ENCODE data around the gene ULK4.
"Not testable (repeated sequence)": the region's sequence is repeated elsewhere in the genome, so short reads cannot be mapped to it uniquely, and the experiment has no call there.

The ULK4 gene

DNA sequence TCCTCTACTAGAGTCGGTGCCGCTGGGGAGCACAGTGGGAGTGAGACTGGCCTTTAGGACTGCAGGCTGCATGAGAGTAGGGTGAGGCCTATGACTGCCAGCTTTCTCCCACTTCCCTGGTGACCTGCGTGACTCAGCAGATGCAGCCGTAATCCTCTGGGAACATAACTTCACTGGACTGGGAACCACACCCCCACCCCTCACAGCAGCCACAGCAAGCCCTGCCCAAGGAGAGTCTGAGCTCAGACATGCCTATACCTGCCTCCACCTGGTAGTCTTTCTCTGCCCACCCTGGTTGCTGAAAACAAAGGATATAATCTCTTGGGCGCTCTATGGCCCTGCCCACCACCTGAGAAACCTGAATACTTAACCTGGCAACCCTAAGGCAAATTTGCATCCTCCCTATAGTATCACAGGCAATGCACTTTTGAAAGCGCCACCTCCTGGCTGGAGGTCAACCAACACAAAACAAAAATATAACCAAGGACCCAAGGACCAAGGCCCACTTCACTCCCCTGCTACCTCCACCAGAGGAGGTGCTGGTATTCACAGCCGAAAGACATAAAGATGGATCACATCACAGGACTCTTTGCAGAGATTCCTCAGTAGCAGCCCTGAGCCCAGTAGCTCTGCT lies 453.7 kb downstream of the ULK4 start:
- in situ Hi-C loops (cut with MboI; ENCODE audit: low sequenced_read_pairs) = no loop called here

DNA sequence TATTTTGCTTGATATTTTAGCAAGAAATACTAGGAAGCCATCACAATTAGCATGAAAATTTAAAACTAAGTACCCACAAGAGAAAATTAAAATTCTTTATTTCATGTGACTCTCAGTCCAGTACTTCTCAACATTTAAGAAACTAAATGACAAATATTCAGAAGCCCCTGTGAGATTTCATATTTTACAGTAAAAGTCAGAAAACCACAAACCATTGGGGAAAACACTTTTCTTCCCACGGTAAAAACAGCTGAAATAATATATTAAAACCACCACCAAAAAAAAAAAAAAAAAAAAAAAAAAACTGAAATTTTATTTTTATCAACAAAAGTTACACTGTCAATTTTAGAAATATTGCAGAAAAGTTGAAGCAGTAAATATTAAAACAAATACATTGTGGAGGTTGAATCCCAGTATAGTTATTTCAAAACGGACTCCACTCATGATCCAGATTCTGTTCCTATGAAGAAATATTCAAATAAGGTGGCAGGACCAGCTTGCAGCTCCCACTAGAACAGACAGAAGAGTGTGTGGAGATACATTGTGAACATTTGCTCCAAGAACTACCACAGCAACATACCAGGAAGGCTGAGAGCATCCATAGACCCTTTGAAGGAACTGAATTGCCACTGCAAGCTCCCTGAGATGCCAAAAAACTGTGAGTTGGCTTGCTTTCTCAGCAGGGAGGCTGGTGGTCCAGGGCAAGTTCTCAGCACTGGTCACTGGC lies 454.4 kb downstream of the ULK4 start:
- in situ Hi-C loops (cut with MboI; ENCODE audit: low sequenced_read_pairs) = no loop called here

DNA sequence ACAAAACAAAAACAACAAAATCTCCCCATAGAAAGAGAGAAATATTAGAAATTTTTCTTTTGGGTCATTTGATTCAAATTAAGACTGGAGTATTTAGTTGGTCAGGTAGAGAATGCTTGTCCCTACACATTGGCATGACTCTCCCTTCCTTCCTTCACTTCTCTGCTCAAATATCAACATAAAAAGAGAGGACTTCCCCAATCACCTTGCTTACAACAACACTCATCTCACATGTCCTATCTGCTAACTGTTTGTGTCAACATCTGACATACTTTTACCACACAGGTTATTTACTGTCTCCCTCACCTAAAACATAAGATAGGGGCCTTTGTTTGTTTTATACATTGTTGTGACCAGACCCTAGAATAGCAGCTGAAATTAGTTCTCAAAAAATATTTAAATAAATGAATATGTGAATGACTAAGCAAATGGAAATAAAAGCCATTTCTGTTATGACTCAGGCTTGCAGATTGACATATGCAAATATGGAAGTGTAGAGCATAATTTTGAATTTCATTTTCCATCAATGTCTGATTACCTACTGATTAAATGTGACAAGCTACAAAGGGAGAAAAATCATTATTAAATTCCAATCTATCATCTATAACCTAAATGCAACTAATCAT lies 457.8 kb downstream of the ULK4 start:
- in situ Hi-C loops (cut with MboI; ENCODE audit: low sequenced_read_pairs) = no loop called here

DNA sequence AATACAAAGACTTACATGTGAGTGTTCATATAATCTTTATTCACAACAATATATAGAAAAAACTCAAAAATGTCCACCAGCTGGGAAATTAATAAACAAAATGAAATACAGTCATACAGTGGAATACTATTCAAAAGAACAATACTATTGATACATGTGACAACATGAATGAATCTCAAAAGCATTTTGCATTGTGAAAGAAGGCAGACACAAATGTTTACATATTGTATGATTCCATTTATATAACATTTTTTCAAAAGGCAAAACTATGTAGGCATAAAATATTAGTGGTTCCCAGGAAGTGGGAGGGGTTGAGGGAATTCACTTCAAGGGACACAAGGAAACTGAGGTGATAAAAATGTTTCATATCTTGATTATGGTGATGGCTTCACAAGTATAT lies 459.4 kb downstream of the ULK4 start:
- in situ Hi-C loops (cut with MboI; ENCODE audit: low sequenced_read_pairs) = no loop called here

DNA sequence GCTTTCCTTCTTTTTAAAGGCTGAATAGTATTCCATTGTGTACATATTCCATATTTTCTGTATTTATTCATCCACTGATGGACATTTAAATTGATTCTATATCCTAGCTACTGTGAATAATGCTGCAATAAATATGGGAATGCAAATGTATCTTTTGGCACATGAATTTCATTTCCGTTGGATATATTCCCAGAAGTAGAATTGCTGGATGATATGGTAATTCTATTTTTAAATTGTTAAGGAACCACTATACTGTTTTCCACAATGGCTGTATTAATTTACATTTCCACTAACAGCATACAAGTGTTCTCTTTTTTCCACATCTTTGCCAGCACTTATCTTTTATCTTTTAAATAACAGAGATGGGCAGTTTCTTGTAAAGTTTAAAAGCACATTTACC lies 459.9 kb downstream of the ULK4 start:
- in situ Hi-C loops (cut with MboI; ENCODE audit: low sequenced_read_pairs) = no loop called here

DNA sequence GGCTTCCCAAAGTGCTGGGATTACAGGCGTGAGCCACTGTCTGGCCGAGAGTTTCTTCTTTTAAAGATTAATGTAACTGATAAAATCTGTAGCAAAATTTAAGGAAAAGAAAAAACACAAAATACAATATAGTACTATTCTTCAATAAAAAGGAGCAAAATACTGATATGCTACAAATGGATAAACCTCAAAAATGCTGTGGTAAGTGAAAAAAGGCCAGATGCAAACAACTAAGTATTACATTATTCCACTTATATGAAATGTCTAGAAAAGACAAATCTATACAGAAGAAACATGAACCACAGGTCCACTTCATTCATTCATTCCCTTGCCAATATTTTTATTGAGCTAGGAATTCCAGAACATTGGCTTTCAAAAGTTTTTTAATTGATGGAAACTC lies 463.1 kb downstream of the ULK4 start:
- in situ Hi-C loops (cut with MboI; ENCODE audit: low sequenced_read_pairs) = no loop called here

DNA sequence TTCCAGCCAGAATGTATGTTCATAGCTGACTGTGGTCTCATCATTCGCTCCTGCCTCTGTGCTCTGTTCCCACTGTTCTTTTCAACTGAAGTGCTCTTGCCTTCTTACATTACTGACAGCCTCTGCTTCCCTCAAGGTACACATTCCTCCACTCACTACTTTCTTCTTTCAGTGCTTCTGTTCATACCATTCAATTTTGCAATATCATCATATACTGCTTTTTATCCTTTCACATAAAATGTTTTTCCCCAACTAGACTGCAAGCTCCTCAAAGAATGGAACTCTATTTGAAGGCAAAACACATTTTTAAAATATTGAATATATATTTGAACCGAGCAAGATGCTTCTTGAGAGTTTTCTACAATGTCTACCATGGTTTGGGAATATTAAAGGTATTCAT lies 471.5 kb downstream of the ULK4 start:
- in situ Hi-C loops (cut with MboI; ENCODE audit: low sequenced_read_pairs) = no loop called here

DNA sequence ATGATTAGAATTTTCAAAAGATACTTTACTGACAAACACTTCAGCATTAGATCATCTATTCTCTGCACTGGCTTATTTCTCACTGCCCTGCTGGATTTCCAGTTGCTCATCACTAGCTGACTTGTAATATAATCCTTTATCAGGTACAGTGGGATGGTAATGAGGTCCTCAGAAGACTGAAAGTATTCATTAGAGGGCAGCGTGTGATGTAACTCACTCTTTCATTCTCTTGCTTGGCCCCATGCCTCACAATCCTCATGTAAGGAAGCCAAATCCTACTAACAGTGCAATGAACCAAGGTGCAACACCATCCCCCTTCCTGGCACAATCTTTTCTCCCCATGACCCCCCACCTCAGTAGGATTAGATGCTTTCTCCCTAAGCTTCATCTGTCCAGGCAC lies 472.7 kb downstream of the ULK4 start:
- in situ Hi-C loops (cut with MboI; ENCODE audit: low sequenced_read_pairs) = no loop called here

DNA sequence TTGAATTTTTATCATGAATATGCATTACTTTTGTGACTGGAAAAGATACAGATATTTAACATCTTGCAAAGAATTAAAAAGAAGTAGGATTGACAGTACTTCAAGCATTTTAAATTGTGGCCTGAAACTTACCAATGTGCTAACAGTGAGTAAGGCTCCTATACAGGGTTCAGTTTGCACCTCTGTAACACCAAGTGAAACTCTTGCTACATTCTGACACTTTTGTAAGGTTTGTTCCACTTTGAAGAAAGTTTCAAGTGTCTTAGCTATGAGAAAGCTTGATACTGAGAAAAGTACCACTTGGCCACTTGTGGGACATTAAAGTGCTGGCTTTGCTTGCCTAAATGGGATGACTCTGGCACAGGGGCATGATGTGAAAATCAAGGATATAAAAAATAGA lies 473.4 kb downstream of the ULK4 start:
- in situ Hi-C loops (cut with MboI; ENCODE audit: low sequenced_read_pairs) = no loop called here

DNA sequence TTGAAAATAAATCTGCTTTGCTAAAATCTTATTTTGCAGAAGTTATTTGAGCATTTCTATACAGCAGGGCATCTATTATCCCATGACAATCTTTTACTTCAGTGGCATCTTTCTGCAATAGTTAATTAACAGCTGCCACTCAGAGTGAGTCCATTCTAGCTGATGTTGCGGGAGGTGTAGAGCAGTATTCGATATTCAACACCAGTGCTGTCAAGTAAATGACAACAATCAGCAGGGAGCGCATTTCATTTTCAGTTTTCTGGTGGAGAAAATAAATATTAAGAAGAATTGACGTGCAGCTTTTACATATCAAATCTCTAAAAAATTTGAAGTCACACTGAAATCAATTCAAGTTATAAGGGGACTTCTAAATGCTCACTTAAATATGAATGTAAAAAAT lies 476.4 kb downstream of the ULK4 start:
- in situ Hi-C loops (cut with MboI; ENCODE audit: low sequenced_read_pairs) = no loop called here

DNA sequence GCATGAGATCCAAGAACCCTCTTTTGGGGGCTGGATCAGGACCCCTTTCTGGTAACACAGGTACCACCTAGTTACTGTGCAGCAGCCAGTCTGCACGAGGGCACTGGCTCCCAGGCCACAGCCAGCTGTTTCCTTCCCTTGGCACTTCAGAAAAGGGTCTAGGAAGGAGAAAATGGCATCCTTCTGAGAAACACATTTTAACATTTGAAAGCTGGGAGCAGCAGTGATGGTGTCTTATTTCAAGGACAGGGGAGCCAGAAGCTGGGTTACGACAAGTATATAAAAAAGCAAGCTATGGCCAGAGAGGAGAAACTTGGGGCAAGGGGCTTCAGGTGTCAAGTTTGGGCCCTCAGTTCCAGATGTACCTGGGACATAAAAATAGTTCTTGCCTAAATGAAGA lies 479.8 kb downstream of the ULK4 start:
- in situ Hi-C loops (cut with MboI; ENCODE audit: low sequenced_read_pairs) = no loop called here

DNA sequence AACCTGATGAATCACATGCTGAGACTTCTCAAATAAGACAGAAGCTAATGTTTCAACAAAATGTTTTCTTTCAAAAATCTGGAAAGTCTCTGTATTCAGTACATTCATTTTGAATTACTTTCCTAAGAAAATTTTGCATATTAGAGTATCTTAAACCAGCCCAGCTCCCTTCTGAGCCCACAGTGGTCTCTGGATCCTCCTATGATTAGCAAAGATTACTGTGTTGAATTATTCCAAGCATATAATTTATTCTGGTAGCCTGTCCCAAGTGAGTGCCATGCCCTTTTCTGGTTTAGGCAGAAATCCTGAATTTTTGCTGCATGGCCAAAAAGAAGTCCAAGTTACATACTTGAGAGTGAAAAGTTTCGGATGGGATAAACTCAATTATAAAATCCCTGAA lies 483.6 kb downstream of the ULK4 start:
- in situ Hi-C loops (cut with MboI; ENCODE audit: low sequenced_read_pairs) = no loop called here

DNA sequence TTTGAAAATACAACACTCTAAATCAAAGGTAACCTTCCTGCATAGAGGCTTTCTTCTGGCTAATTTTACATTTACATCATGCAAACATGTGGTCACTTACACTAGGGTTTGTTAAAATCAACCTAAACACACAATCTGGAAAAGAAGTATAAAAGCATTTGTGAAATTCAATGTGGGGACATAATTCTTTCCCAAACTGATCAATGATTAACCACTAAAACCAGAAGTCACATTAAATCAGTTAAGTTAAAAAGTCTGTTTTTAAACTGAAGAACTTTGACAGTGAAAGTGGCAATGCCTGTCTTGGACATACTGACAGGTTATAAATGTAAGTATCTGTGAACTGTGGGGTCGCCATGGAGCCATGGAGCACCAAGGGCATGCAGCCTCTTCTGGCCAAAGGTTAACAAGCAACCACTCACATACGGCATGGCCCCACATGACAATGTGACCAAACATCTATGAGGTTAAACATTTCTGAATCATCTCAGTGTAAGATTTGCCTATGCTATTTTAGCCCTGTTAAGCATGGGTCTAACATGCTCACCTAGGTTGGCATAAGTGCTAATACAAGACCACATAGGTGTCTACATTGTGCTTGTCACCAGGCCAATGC lies 484.4 kb downstream of the ULK4 start:
- in situ Hi-C loops (cut with MboI; ENCODE audit: low sequenced_read_pairs) = no loop called here

DNA sequence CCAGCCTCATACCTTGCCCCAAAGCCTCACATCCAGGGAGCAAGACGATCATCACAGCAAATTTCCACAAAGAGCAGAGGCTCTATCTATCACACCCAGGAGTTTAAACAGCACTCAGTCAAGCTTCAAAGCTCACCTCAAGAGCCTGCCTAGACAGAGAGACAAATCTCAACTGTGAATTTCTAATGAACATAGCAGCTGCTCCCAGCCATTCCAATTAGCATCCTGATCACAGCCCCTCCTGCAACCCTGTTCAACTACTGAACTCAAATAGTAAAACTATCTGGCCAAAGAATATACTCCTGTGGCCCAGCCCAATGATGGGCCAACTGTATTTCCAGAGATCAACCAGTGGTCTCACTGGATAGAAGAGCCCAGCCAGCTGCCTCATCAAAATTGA lies 492.8 kb downstream of the ULK4 start:
- in situ Hi-C loops (cut with MboI; ENCODE audit: low sequenced_read_pairs) = no loop called here

DNA sequence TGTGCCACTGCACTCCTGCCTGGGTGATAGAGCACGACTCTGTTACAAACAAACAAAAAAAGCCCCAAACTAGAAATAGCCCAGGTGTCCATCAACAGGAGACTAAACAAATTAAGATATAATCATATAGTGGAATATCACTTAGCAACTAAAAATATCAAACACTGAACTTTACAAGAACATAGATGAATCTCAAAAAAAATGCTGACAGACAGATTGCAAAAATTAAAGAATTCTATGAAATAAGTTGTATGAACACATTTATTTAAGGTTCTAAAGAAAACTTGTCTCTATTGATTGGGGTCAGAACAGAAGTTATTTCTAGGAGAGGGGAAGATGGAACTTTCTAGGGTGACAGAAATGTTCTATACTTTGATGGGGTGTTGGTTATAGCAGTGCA lies 494.4 kb downstream of the ULK4 start:
- in situ Hi-C loops (cut with MboI; ENCODE audit: low sequenced_read_pairs) = no loop called here

DNA sequence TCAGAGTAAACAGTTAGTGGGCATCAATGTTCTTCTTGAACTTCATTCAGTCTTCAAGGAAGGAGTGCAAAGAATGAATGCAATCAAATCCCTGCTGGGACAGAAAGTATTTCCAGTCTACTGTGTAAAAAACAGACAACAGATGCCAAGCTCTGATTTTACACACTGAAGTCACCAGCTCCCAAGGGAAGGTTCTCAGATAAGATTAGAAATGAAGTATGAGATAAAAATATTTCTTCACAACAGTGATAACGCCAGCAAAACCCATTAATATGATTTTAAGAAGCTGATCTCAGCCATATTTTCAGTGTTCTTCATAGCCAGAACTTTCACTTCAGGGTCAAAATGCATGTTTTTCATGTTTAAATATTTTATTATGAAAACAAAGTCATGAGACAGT lies 497.0 kb downstream of the ULK4 start:
- in situ Hi-C loops (cut with MboI; ENCODE audit: low sequenced_read_pairs) = no loop called here

DNA sequence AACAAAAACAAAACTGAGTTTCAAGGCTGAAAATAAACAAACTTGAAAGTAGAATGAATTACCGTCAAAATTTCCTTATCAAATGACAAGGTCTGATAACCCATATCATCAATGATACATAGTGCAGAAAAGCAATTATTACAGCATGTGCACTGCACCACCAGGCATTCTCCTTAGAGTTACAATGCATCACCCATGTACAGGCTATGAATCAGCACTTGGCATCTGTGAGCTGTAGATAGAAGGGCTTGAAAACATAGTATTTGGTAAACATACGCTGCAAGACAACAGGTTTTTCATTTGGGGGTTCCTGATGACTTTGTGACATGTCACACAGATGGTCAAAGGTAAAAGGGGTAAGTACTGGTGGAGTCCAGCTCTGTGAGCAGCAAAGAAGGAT lies 497.5 kb downstream of the ULK4 start:
- in situ Hi-C loops (cut with MboI; ENCODE audit: low sequenced_read_pairs) = no loop called here

DNA sequence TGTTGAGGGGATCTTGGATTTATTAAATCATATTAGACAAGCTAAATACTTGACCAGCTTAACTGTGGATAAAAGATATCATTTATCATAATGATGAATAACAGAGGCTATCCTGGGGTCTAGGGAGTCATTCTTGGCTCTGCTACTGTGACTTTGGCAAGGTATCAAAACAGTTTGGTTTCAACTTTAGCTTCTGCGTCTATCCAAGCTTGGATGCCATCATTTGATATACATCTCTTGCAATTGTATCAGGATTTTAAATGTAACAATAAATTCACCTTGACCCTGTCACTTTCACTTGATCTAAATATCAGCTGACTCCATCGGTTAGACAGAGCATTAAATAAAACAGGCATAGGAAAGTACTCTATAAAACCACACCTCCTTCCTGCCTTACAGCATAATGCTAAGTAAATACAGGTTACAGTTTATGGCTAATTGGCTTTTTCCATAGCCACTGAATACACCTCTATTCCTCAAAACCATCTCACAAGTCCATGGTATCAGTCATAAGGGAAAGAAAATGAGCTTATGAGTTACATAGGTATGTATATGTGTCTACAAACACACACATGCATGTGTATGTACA lies 499.7 kb downstream of the ULK4 start:
- in situ Hi-C loops (cut with MboI; ENCODE audit: low sequenced_read_pairs) = no loop called here

DNA sequence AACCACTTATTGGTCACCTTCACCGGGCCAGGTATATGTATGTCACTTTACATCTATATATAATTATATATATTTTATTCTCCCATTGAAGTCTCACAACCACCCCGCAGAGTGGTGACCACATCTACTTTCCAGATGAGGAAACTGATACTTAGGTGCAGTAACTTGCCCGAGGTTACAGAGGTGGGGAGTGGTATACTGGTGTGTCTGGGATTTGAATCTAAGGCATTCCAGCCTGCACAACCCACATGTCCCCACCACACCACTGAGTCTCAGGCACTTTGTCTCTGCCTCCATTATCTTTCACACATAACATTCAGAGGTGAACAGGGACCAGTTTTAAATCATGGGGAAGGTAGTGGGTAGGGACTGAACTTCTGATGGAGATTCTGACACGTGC lies 501.2 kb downstream of the ULK4 start:
- in situ Hi-C loops (cut with MboI; ENCODE audit: low sequenced_read_pairs) = no loop called here

DNA sequence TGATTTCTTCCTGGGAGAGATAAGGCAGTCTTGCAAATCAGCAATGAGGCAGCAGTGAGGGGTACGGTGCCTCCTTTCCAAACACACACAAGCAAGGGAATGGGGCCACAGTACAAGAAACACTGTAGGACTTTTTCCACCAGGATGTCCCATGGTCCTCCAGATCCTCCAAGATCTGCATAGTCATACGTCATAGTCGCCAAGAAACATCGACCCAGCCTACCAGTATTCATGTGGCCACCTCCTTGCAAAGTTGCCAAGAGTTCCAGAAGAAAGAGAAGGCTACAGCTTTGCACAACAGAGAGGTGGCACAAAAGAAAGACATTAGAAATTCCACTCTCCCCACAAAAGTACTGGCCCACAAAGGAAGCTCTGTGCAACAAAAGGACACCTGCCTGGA lies 504.7 kb downstream of the ULK4 start:
- in situ Hi-C loops (cut with MboI; ENCODE audit: low sequenced_read_pairs) = no loop called here

DNA sequence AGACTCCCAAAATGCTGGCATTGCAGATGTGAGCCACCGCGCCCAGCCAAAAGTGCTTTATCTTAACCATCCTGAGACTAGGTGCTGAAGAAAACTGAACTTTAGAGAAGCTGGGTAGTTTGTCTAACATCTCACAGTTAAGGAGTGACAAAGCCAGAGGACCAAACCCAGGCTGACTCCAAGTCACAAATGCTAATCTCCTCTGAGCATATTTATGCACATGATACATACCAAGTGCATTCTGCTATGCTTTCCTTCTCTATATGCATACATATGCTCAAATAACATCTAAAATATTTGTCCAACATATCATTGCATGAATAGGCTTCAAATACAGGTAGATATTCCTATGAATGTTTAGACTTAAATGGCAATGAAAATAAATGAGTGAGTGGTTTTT lies 505.7 kb downstream of the ULK4 start:
- in situ Hi-C loops (cut with MboI; ENCODE audit: low sequenced_read_pairs) = no loop called here

DNA sequence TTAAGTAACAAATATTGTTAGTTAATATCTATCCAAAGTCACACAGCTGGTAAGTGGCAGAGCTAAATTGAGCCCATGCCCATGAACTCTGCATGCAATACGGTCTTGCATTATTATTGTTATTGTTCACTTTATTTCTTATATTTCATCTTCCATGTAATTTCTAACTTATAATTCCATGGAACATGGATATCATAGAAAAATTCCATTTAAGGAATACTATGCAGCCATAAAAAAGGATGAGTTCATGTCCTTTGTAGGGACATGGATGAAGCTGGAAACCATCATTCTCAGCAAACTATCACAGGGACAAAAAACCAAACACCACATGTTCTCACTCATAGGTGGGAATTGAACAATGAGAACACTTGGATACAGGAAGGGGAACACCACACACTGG lies 508.3 kb downstream of the ULK4 start:
- in situ Hi-C loops (cut with MboI; ENCODE audit: low sequenced_read_pairs) = not testable (repeated sequence)

All from hTERT RPE-1 (cell line).